ENCODE results near the gene EIF3D.

The EIF3D gene

DNA sequence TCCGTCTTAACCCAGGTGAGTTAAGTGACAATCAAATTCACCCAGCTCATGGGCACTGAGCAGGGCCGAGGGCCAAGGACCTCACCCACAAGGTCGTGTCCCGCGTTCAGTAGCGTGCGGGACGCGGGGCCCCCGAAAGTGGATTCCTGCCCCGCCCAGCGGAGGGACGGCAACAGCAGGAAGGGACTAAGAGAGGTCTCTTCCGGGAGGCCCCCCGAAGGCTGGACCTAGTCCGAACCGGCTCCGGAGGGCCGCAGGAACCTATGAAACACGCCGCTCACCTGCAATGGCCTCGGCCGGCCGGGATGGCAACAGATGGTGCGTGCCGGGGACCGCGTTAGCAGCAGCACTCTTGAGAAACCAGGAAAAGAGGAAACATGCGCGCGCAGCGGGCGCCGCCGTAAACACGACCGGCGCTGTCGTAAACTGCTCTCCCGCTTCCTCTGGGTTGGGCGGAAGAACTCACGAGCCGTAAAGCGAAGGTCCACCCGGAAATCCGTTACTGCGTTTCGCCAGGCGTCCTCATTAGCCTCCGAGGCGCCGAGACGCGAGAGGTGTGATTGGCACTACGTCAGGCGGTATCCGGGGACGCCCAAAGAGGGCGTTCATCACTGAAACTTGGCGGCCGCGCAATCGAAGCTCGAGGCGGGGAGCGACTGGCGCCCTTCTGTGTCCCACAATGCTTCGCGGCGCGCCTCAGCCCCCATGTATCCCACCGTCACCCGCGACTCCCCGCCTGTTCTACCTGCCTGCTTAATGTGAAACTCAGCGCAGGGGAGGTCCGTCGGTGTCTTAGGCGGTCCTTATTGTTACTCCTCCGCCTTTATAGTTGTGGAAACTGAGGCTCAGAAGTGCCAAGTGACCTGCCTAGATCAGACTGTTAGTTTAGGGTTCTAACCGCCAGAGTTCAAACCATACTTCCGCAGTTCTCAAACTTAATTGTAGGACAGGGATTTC lies at the start of gene EIF3D:
EIF3D (minus strand) TSS at position 372 of the 957 bp plus-strand sequence. CDS start 3,045 bp downstream, outside the sequence.
- peak; percentile 97 for DNase-seq

DNA sequence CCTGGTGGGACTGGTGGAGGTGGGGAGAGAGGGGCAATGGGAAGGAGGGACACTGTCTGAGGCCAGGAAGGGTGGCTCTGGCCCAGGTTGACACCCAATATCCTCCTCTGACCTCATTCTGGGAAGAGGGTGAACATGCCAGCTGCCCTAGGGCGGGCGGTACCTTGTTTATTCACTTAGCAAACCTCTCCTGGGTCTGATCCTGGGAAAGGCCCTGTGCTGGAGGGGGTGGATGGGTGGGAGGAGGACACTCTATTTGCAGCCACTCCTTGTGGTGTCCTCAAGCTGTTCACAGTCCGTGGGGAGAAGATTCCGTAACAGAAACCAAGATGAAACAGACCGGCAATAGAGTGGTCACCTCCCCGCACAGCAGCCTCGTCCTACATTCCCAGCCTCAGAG lies 49.7 kb upstream of the EIF3D start:
- no peak for DNase-seq

DNA sequence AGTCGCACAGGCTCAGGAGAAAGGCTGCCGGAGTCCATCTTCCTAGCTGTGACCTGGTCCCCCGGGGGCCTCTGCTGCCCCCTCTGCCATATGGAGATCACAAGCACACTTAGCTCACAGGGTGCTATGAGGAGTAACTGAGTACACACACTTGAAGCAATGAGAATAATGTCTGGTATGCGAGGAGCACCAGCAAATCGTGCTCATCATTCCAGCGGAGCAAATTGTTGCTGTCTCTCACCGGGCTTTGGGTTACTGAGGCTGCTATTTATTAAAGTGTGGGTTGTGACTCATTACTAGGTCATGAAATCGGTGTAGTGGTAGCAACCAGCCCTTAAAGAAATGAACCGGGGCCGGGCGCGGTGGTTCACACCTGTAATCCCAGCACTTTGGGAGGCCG lies 48.1 kb upstream of the EIF3D start:
- no peak for DNase-seq

- no peak for DNase-seq
Measured at GRCh38 chr22:36574728-36575127, 45.8 kb upstream of the EIF3D start.

GRCh38 chr22:36573815-36574363 lies 44.9 kb upstream of the EIF3D start:
- DNase-seq: no peak

DNA sequence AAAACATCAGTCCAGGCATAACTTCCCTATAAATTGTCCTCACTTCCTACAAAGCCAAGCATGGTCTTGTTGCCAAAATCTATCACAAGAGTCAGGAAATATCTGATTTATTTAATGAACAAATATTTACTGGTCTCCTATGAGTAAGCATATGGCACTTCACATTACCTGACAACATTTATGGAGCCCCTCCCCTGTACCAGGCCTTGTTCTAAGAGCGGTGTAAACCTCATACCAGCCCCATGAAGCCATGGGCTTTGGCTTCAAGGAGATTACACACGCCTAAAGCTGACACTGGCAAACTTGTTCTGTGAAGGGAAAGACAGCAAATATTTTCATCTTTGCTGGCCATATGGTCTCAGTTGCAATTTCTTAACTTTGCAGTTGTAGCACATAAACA lies 43.0 kb upstream of the EIF3D start:
- no peak for DNase-seq

DNA sequence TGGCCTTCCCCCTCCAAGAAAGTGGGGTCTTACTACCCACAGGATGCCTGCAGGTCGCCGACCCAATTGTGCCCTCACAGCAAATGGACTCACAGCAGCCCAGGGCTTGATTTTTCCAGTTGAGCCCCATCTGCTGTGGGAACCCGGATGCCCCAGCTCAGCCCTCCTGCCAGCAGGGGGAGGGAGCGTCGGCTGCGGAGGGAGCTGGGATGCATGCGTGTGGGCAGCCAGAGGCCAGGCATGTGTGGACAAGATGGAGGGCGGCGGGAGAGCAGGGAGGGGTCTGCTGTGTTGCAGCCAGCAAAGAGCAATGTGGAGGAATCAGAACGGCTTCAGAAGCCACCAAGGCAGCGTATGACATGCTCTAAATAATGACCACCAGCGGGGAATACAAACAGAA lies 41.0 kb upstream of the EIF3D start:
- no peak for DNase-seq

- DNase-seq: no peak
Measured at GRCh38 chr22:36568846-36569245, 39.9 kb upstream of the EIF3D start.

DNA sequence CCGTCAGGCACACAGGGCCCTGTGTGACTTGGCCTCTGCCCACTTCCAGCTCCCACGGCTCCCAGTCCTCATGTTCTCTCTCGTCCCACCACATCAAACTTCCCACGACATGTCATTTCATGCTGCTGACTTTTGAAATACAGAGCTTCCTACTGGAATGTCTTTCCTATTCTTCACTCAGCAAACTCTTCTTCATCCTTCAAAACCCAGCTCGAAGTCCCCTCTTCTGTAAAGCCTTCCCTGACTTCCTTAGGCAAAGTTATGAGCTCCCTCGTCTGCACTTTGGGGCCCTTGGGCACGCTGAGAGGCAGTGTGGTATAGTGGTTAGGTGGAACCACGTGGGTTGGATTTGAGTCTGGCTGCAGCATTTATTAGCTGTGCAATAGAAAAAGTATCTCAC lies 37.8 kb upstream of the EIF3D start:
- DNase-seq: no peak

DNA sequence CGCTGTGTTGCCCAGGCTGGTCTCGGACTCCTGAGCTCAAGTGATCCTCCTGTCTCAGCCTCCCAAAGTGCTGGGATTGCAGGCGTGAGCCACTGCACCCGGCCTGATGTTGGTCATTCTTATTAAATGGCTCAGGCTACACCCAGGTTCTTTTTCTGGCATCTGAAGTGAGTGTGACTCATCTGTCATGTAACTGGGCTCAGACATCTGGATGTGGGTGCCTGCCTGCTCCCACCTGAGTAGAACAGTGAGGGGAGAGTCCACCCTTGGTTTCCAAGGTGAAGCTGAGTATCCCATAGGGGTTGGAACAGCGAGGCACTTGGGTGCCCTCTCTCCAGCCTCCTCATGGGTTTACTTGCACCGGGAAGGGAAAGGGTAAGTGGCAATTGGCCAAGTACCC lies 36.7 kb upstream of the EIF3D start:
- DNase-seq: no peak

DNA sequence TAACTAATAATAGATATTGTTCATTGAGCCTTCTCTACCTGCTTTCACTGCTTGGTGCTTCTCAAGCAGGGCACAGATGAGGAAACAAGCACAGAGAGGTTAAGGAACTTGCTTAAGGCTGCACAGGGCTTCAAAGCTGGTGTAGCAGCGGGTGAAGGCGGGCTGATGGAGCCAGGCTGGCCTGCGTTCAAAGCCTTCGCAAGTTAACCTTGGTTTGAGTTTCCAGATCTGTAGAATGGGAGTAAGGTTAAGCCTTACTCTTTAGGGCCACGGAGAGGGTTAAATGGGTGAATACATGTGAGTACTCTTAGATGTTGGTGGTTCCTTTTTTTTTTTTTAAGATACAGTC lies 36.2 kb upstream of the EIF3D start:
- DNase-seq: no peak

- DNase-seq: no peak
Measured at GRCh38 chr22:36564422-36565158, 35.6 kb upstream of the EIF3D start.

DNA sequence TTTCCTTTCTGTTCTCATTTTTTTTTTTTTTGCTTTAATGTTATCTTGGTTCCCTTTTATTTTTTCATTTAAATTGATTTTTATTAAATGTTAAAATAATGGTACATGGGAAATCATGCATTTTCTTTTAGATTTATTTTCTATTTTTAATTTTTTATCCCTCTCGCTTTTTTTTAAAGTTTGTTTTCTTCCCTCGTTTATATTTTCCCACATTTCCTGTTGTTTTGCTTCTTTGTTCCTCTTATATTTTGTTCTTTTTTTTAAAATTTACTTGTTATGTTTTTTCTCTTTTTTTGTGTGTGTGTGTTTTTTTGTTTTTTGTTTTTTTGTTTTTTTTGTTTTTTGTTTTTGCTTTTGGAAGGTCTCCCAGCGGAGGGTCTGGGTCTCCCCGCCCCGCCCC lies 34.9 kb upstream of the EIF3D start:
- no peak for DNase-seq

GRCh38 chr22:36563444-36563843 lies 34.5 kb upstream of the EIF3D start:
- DNase-seq: no peak

GRCh38 chr22:36563001-36563400 lies 34.0 kb upstream of the EIF3D start:
- DNase-seq: no peak

- DNase-seq: no peak
Measured at GRCh38 chr22:36562261-36562835, 33.4 kb upstream of the EIF3D start.

GRCh38 chr22:36561291-36561811 lies 32.4 kb upstream of the EIF3D start:
- no peak for DNase-seq

DNA sequence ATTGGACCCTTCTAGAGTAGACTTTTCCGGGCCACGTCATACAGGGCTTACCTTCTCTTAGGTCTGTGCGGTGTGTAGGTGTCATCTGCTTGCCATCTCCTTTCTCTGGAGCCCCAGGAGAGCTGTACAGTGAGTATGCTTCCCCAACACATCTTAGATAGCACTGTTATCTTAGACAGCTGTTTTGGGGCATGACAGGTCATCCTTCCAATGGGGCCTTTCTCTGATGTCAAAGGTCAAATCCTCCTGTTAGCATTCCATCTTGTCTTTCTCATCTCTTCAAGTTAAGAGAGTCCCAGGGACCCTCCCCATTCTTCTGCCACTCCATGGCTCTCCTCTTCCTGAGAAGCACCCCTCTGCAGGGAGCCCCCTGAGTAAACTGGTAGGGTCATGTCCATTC lies 31.0 kb upstream of the EIF3D start:
- no peak for DNase-seq

DNA sequence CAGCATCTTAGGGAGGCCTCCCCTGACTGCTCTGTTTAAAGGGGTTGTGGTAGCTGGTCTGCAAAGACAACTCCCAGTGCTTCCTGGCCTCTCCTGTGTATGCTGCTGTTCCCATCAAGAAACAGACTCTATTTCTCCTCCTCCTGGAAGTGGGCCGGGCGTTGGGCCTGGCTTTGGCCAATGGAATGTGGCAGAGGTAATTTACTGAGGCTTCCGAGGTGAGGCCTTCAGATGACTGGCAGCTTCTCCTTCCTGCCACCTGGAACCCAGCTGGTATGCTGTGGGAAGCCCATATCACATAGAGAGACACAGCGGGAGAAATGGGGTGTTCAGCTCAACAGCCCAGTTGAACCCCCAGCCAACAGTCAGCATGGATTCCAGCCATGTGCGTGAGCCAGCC lies 25.1 kb upstream of the EIF3D start:
- DNase-seq: no peak

DNA sequence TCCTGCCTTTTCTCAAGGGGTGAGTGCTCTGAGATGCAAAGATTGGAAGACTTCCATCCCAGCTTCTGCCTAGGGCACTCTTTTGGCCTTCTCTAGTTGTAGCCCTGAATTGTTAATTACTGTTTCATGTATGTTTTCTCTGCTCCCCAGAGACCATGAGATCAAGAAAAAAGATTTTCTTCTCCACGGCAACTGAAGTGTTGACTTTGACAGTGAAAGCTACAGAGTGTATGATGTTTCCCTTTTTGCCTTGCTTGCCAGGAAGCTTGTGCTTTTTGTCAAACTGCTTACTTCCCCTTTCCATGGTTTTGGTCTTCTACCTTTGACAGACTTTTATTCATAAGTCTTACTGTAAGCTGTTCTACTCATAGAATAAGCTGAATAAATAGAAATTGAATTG lies 23.3 kb upstream of the EIF3D start:
- DNase-seq: no peak

DNA sequence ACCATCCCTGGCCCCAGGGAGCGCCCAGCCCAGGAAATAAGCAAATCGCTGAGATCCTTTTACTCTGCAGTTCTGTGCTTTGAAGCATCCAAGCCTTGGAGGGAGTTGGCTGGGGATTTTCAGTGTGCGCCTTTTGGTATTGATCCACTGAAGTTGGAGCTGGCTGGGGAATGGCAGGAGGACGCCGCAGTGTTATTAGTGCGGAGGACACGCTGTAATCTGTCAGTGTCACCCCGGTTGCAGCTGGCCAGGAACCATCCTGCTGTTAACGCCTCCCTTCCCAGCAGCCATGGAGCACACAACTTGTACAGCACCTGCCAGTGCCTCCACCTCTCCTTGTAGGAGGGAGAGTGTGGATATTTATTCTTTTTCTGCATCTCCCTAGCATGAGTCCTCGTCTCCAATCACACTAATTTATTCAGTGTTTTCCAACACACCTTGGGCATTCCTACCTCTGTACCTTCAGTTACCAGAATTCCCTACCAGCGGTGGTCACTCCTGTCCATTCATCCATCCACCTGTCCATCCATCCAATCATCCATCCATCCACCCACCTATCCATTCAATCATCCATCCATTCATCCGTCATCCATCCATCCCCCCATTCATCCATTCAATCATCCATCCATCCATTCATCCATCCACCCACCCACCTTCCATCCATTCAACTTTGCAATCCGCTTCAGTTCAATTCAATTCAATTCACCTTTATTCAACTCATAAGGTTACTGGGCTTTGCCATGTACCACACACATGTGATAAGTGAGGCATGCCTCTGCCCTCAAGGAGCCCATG lies 21.9 kb upstream of the EIF3D start:
- DNase-seq: no peak

DNA sequence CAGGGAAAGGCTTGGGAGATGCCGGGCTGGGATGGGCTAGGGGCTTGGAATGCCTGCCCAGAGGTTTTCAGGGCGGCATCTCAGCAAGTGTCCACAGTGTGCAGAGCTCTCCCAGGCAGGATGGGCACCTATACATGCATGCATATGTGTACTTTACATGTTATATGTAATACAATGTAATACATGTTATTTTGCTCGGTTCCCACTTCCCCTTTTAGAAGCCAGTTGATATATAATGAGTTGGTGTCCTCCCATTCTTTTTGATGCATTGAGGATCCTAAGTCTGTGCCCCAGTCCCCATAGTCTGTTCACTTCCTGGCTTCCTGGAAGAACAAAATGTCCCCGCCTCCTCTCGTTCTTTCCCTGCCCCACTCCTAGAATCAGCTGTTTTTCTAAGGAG lies 20.1 kb upstream of the EIF3D start:
- no peak for DNase-seq

Measured in CD4-positive, alpha-beta T cell treated with Interleukin-17A for 4 hours (primary cell).